GM23338 (cell line): Measurements from ENCODE around the gene ARMC8.
A peak's percentile ranks its signal among the peaks of the same experiment; 100 is the strongest.

ENCODE experiments used
- CREB1 ChIP-seq: fragments of 250-450 bp; sonication (Bioruptor Pico); IDR thresholded peaks from 2 replicates; pipeline ENCODE4 v1.5.0; 2020; ENCODE audit warnings: low read depth, mild to moderate bottlenecking, moderate library complexity
- EZH2 ChIP-seq: fragments of 200-600 bp; sonication (generic); IDR thresholded peaks from one replicate; pipeline ENCODE4 v1.8.0; 2017; ENCODE audit warnings: antibody characterized with exemption, mild to moderate bottlenecking, low read depth; ENCODE audit not compliant: unreplicated experiment
- EZH2phosphoT487 ChIP-seq: fragments of 200-600 bp; sonication (generic); IDR thresholded peaks from one replicate; pipeline ENCODE4 v1.8.1; 2018; ENCODE audit warnings: antibody characterized with exemption; ENCODE audit not compliant: unreplicated experiment
- JUNB ChIP-seq: IDR thresholded peaks from one replicate; pipeline ENCODE4 v1.6.1; 2016; ENCODE audit warnings: antibody characterized with exemption; ENCODE audit not compliant: unreplicated experiment
- NANOG ChIP-seq: IDR thresholded peaks from 2 replicates; pipeline ENCODE4 v1.6.1; 2016; ENCODE audit warnings: antibody characterized with exemption, borderline replicate concordance
- POLR2AphosphoS5 ChIP-seq: IDR thresholded peaks from 2 replicates; pipeline ENCODE4 v1.6.1; 2016; ENCODE audit warnings: antibody characterized with exemption, low read depth
- STAT1 ChIP-seq: IDR thresholded peaks from one replicate; pipeline ENCODE4 v1.6.1; 2016; ENCODE audit warnings: antibody characterized with exemption; ENCODE audit not compliant: unreplicated experiment
- TF ChIP-seq, protein P1 (sequence below), 2 experiments: fragments of 200-600 bp in 1 of 2; sonication (generic) in 1 of 2; conservative IDR thresholded peaks; 2 replicates each; pipeline versions ENCODE4 v1.5.1 to v1.6.1; 2016 to 2017; ENCODE audit warnings: antibody characterized with exemption in 2 of 2, low read depth in 2 of 2, mild to moderate bottlenecking in 2 of 2, moderate library complexity in 1 of 2
- TF ChIP-seq, protein P2 (sequence below): IDR thresholded peaks from 2 replicates; pipeline ENCODE4 v1.6.1; 2016; ENCODE audit warnings: antibody characterized with exemption
- TF ChIP-seq, protein P3 (sequence below): IDR thresholded peaks from one replicate; pipeline ENCODE4 v1.6.1; 2018; ENCODE audit warnings: antibody characterized with exemption; ENCODE audit not compliant: unreplicated experiment

DNA sequence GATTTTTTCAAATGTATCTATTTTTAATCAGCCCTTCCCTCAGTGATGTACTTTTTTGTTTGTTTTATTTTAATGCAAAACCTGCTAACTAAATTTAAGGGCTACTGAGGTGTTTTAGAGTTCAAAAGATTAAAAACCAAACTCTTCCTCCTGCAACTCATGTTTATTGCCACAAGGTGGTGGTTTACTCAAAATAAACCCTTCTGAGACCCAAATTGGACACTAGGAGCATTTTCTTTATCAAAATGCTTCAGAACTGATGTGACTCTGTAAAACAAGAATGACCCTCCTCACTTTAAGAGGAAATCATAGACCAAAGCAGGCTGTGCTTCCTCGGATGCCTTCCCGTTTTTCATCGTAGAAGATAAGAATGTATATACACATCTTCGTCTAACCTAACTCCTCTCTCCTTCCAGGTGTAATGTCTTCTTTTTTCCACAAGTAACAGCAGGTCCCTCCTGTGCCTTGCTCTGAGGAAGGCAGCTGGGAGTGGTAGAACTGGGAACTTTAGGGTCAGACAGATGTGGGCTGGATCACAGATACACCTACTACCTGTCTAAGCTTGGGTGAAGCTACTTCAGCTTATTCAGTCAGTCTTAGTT lies 145.5 kb downstream of the ARMC8 start:
- TF ChIP-seq EZH2 (no peak), POLR2AphosphoS5 (no peak), NANOG (no peak), EZH2phosphoT487 (no peak), CREB1 (CRISPR knock-in tag) (no peak), JUNB (no peak), STAT1 (no peak)
- TF ChIP-seq, protein P1, sequence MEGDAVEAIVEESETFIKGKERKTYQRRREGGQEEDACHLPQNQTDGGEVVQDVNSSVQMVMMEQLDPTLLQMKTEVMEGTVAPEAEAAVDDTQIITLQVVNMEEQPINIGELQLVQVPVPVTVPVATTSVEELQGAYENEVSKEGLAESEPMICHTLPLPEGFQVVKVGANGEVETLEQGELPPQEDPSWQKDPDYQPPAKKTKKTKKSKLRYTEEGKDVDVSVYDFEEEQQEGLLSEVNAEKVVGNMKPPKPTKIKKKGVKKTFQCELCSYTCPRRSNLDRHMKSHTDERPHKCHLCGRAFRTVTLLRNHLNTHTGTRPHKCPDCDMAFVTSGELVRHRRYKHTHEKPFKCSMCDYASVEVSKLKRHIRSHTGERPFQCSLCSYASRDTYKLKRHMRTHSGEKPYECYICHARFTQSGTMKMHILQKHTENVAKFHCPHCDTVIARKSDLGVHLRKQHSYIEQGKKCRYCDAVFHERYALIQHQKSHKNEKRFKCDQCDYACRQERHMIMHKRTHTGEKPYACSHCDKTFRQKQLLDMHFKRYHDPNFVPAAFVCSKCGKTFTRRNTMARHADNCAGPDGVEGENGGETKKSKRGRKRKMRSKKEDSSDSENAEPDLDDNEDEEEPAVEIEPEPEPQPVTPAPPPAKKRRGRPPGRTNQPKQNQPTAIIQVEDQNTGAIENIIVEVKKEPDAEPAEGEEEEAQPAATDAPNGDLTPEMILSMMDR (conservative IDR thresholded peaks at IDR 0.05; ENCODE audit: low read depth in 2 of 2) = peak; percentile 64 to 89
- TF ChIP-seq, protein P2, sequence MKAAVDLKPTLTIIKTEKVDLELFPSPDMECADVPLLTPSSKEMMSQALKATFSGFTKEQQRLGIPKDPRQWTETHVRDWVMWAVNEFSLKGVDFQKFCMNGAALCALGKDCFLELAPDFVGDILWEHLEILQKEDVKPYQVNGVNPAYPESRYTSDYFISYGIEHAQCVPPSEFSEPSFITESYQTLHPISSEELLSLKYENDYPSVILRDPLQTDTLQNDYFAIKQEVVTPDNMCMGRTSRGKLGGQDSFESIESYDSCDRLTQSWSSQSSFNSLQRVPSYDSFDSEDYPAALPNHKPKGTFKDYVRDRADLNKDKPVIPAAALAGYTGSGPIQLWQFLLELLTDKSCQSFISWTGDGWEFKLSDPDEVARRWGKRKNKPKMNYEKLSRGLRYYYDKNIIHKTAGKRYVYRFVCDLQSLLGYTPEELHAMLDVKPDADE = no peak
- TF ChIP-seq, protein P3, sequence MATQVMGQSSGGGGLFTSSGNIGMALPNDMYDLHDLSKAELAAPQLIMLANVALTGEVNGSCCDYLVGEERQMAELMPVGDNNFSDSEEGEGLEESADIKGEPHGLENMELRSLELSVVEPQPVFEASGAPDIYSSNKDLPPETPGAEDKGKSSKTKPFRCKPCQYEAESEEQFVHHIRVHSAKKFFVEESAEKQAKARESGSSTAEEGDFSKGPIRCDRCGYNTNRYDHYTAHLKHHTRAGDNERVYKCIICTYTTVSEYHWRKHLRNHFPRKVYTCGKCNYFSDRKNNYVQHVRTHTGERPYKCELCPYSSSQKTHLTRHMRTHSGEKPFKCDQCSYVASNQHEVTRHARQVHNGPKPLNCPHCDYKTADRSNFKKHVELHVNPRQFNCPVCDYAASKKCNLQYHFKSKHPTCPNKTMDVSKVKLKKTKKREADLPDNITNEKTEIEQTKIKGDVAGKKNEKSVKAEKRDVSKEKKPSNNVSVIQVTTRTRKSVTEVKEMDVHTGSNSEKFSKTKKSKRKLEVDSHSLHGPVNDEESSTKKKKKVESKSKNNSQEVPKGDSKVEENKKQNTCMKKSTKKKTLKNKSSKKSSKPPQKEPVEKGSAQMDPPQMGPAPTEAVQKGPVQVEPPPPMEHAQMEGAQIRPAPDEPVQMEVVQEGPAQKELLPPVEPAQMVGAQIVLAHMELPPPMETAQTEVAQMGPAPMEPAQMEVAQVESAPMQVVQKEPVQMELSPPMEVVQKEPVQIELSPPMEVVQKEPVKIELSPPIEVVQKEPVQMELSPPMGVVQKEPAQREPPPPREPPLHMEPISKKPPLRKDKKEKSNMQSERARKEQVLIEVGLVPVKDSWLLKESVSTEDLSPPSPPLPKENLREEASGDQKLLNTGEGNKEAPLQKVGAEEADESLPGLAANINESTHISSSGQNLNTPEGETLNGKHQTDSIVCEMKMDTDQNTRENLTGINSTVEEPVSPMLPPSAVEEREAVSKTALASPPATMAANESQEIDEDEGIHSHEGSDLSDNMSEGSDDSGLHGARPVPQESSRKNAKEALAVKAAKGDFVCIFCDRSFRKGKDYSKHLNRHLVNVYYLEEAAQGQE = no peak
